Spleen (tissue), 11 donors: Measurements from ENCODE around the gene TTC27. TPM values are rescaled to one million over a fixed set of nuclear protein-coding genes. Genes with fewer than 3 reads are reported as not detected.

Source experiments
- DNase-seq: peaks from one replicate; pipeline ENCODE4 v3.0.0-alpha.2; 2020
- H3K27ac ChIP-seq, 8 donors: fragments of 200-600 bp; sonication (generic) in 7 of 8; 1 replicate in 4 of 8; 2 replicates in 4 of 8; pipeline versions ENCODE4 v1.5.0 to v1.8.0; 2016 to 2021; ENCODE audit warnings: inconsistent platforms in 4 of 8, mild to moderate bottlenecking in 4 of 8, moderate library complexity in 1 of 8
- H3K27me3 ChIP-seq, 7 donors: fragments of 200-600 bp; sonication (generic) in 6 of 7; replicated peaks in 1 of 7; 1 replicate in 4 of 7; 2 replicates in 3 of 7; pipeline versions ENCODE4 v1.5.0 to v1.8.0; 2016 to 2021; ENCODE audit warnings: inconsistent platforms in 3 of 7, mild to moderate bottlenecking in 1 of 7
- H3K36me3 ChIP-seq, 6 donors: fragments of 200-600 bp; sonication (generic) in 5 of 6; 1 replicate in 4 of 6; 2 replicates in 2 of 6; pipeline versions ENCODE4 v1.5.0 to v1.8.0; 2016 to 2021; ENCODE audit warnings: inconsistent platforms in 2 of 6
- H3K4me1 ChIP-seq, 6 donors: fragments of 200-600 bp; sonication (generic) in 5 of 6; 1 replicate in 3 of 6; 2 replicates in 3 of 6; pipeline versions ENCODE4 v1.5.0 to v1.8.0; 2016 to 2021; ENCODE audit warnings: inconsistent platforms in 3 of 6
- H3K4me3 ChIP-seq, 8 donors: fragments of 200-600 bp; sonication (generic) in 7 of 8; 1 replicate in 4 of 8; 2 replicates in 4 of 8; pipeline versions ENCODE4 v1.5.0 to v1.8.0; 2016 to 2021; ENCODE audit warnings: inconsistent platforms in 4 of 8, mild to moderate bottlenecking in 4 of 8, moderate library complexity in 2 of 8
- H3K9me3 ChIP-seq, 8 donors: fragments of 200-600 bp; sonication (generic) in 7 of 8; 1 replicate in 4 of 8; 2 replicates in 4 of 8; pipeline versions ENCODE4 v1.5.0 to v1.8.0; 2016 to 2021; ENCODE audit warnings: inconsistent platforms in 4 of 8
- CTCF ChIP-seq, 11 experiments: fragments of 200-600 bp in 7 of 11; fragments of 450-650 bp in 4 of 11; sonication (generic) in 4 of 11; IDR thresholded peaks in 8 of 11; conservative IDR thresholded peaks in 3 of 11; 1 replicate in 7 of 11; 2 replicates in 4 of 11; pipeline versions ENCODE4 v1.4.0 to v1.8.0; 2016 to 2021; ENCODE audit warnings: antibody characterized with exemption in 11 of 11, inconsistent platforms in 4 of 11, mild to moderate bottlenecking in 1 of 11
- POLR2A ChIP-seq, 3 donors: fragments of 450-650 bp; IDR thresholded peaks; one replicate each; pipeline ENCODE4 v1.5.1; 2017; ENCODE audit warnings: antibody characterized with exemption in 3 of 3, mild to moderate bottlenecking in 1 of 3
- POLR2AphosphoS5 ChIP-seq, 3 donors: sonication (generic); formaldehyde crosslinking; IDR thresholded peaks; one replicate each; pipeline ENCODE4 v1.5.1; 2017; ENCODE audit warnings: antibody characterized with exemption in 3 of 3
- WGBS, 5 donors: extraction: QIAGEN DNeasy Blood & Tissue Kit in 3 of 5; methylation state at CpG; one replicate each; pipeline versions ENCODE4 v1.1.5 to v1.1.7; 2013 to 2018; 5-methylcytosine and 5-hydroxymethylcytosine counted together
- intact Hi-C: fragments of 100-400 bp; cut with DNase I; formaldehyde crosslinking; loops from one replicate; pipeline ENCODE4 v1.15.0; 2023; ENCODE audit warnings: low total_unique reads
- polyA plus RNA-seq, 3 donors: library from polyadenylated mRNA; stranded (reverse); fragments of 200-250 nt; gene quantifications; one replicate each; pipeline ENCODE4 v1.2.1, GENCODE V29; 2013
- total RNA-seq, 7 donors: library from RNA; depleted of rRNA in 3 of 7; stranded (reverse); fragments of >200 nt in 3 of 7; fragmentation: NEBNext Ultra II Directional in 4 of 7; extraction: Animal tissue kit (Norgen Biotek cat#: 25700) in 4 of 7; gene quantifications; one replicate each; pipeline versions ENCODE4 v1.1.0 to v1.2.1, GENCODE V29; 2016 to 2021
- donor health status: healthy with polysubstance abuse.
- donor health status: DM: no; HTN: no; CAD: no; lungs with moderate emphysema.
- donor health status: DM: no; HTN: no; CAD: no.
- donor health status: Bipolar disorder and iron deficiency.
- donor health status: healthy.
- donor health status: DM: no; HTN: no; CAD: no.
- donor health status: DM: yes; HTN: yes; CAD: no.

TTC27 gene
- total and polyA plus RNA-seq, 10 donors: 9.0 to 28.5 (median 20.6) TPM

GRCh38 chr2:32711908-32712501 is 84.2 kb downstream of the TTC27 start:
- H3K36me3 ChIP-seq: peaks cover 0 to 39% (median 7%) of the 10 kb centered on the region in 6 donors
- no peak overlapping the region for H3K4me3 ChIP-seq
- peaks cover 0 to 5% (median 2%) of the 10 kb centered on the region in 8 donors for H3K9me3 ChIP-seq
- DNase-seq: no peak
- TF ChIP-seq POLR2AphosphoS5 (IDR thresholded peaks at IDR 0.05) (no peak), CTCF (IDR thresholded peaks at IDR 0.05 in 8 of 11, conservative IDR thresholded peaks at IDR 0.05 in 3 of 11) (no peak), POLR2A (IDR thresholded peaks at IDR 0.05) (no peak)
- H3K27me3 ChIP-seq: no peaks in the 10 kb centered on the region
- H3K4me1 ChIP-seq: peaks cover 0 to 12% (median 8%) of the 10 kb centered on the region in 6 donors
- WGBS, 5 donors: 55 to 89% (median 63%) methylated on average over 4 of the region's 4 CpGs
- intact Hi-C loops: no loop called here
- no peak overlapping the region for H3K27ac ChIP-seq

DNA sequence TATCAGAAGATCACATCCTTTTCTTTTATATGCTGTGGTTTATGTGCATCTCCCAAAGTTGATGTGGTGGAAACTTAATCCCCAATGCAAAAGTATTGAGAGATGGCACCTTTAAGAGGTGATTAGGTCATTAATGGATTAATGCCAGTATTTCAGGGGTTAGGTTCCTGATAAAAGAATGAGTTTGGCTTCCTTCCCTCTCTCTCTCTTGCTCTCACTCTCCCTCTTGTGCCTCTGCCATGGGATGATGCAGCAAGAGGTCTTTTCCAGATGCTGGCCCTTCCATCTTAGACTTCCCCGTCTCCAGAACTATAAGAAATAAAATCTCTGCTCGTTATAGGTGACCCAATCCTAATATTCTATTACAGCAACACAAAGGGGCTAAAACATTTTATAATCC is 85.0 kb downstream of the TTC27 start:
- Histone ChIP-seq H3K4me3 (no peak overlapping the region), H3K9me3 (peaks cover 0 to 5% (median 2%) of the 10 kb centered on the region in 8 donors), H3K36me3 (peaks cover 0 to 39% (median 7%) of the 10 kb centered on the region in 6 donors), H3K4me1 (peaks cover 0 to 12% (median 8%) of the 10 kb centered on the region in 6 donors), H3K27me3 (no peaks in the 10 kb centered on the region), H3K27ac (no peak overlapping the region)
- WGBS, 5 donors: 87 to 97% (median 89%) methylated on average over 2 of the region's 2 CpGs
- intact Hi-C loops: no loop called here
- no peak for DNase-seq
- TF ChIP-seq POLR2A (IDR thresholded peaks at IDR 0.05): no peak
- TF ChIP-seq POLR2AphosphoS5 (IDR thresholded peaks at IDR 0.05): no peak
- TF ChIP-seq CTCF (IDR thresholded peaks at IDR 0.05 in 8 of 11, conservative IDR thresholded peaks at IDR 0.05 in 3 of 11): no peak

DNA sequence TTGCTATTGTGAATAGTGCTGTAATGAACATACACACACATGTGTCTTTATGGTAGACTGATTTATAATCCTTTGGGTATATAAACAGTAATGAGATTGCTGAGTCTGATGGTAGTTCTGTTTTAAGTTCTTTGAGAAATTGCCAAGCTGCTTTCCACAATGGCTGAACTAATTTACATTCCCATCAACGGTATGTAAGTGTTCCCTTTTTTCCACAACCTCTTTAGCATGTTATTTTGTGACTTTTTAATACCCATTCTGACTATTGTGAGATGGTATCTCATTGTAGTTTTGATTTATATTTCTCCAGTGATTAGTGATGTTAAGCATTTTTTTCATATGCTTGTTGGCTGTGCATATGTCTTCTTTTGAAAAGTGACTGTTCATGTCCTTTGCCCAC is 86.7 kb downstream of the TTC27 start:
- TF ChIP-seq POLR2A (IDR thresholded peaks at IDR 0.05) (no peak), CTCF (IDR thresholded peaks at IDR 0.05 in 8 of 11, conservative IDR thresholded peaks at IDR 0.05 in 3 of 11) (no peak), POLR2AphosphoS5 (IDR thresholded peaks at IDR 0.05) (no peak)
- 76 to 92% (median 80%) methylated on average over 1 of the region's 1 CpG for WGBS, 5 donors

DNA sequence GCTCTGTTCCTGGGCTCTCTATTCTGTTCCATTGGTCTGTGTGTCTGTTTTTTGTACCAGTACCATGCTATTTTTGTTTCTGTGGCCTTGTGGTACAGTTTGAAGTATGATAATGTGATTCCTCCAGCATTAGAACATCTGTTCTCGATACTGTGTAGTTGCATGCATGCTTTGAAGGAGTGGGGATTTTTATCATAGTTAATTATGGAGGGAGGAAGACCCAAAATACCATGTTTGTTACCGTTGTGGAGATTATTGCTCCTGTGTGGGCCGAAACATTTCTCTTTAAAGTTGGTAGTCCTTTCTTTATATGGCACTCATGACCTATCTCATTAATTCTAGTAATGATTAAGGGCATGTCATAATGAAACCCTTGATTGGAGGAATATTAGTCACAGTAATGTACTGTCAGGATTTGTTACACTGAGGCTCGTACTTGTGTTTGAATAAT is 87.6 kb downstream of the TTC27 start:
- intact Hi-C loops: no loop called here
- no peak overlapping the region for H3K4me3 ChIP-seq
- H3K4me1 ChIP-seq: peaks cover 0 to 12% (median 8%) of the 10 kb centered on the region in 6 donors
- no peaks in the 10 kb centered on the region for H3K27me3 ChIP-seq
- no peak overlapping the region for H3K27ac ChIP-seq
- DNase-seq: no peak
- H3K9me3 ChIP-seq: peaks cover 0 to 5% (median 2%) of the 10 kb centered on the region in 8 donors
- 52 to 75% (median 65%) methylated on average over 4 of the region's 4 CpGs for WGBS, 5 donors
- peaks cover 0 to 46% (median 7%) of the 10 kb centered on the region in 6 donors for H3K36me3 ChIP-seq
- TF ChIP-seq CTCF (IDR thresholded peaks at IDR 0.05 in 8 of 11, conservative IDR thresholded peaks at IDR 0.05 in 3 of 11) (no peak), POLR2AphosphoS5 (IDR thresholded peaks at IDR 0.05) (no peak), POLR2A (IDR thresholded peaks at IDR 0.05) (no peak)

More for the DNA sequence above, 86.7 kb downstream of the TTC27 start:
- DNase-seq: no peak
- intact Hi-C loops: no loop called here
- H3K27me3 ChIP-seq: no peaks in the 10 kb centered on the region
- peaks cover 0 to 43% (median 7%) of the 10 kb centered on the region in 6 donors for H3K36me3 ChIP-seq
- no peak overlapping the region for H3K4me3 ChIP-seq
- H3K9me3 ChIP-seq: peaks cover 0 to 5% (median 2%) of the 10 kb centered on the region in 8 donors
- H3K27ac ChIP-seq: no peak overlapping the region
- H3K4me1 ChIP-seq: peaks cover 0 to 12% (median 8%) of the 10 kb centered on the region in 6 donors
